Loucy (cell line): ENCODE measurements around the gene AGPAT1.

Source experiments
- H2AFZ ChIP-seq: fragments of 200-600 bp; sonication (generic); 2 replicates; pipeline ENCODE4 v1.6.0; 2016; ENCODE audit warnings: antibody characterized with exemption, mild to moderate bottlenecking, low read length, moderate library complexity
- H3F3A ChIP-seq: fragments of 200-600 bp; 2 replicates; pipeline ENCODE4 v1.6.0; 2016; ENCODE audit warnings: antibody characterized with exemption, low read depth, mild to moderate bottlenecking
- H3K27me3 ChIP-seq: fragments of 200-600 bp; sonication (generic); 2 replicates; pipeline ENCODE4 v1.6.1; 2014; ENCODE audit warnings: low read length, mild to moderate bottlenecking; ENCODE audit not compliant: insufficient read depth, poor library complexity, severe bottlenecking
- H3K36me3 ChIP-seq: fragments of 200-600 bp; sonication (generic); 2 replicates; pipeline ENCODE4 v1.6.1; 2016; ENCODE audit warnings: low read length; ENCODE audit not compliant: insufficient read depth
- H3K4me1 ChIP-seq: fragments of 200-600 bp; sonication (generic); 2 replicates; pipeline ENCODE4 v1.5.1; 2014; ENCODE audit warnings: low read length, mild to moderate bottlenecking; ENCODE audit not compliant: insufficient read depth, poor library complexity, severe bottlenecking
- H3K4me2 ChIP-seq: fragments of 200-600 bp; sonication (generic); 2 replicates; pipeline ENCODE4 v1.6.0; 2014; ENCODE audit warnings: antibody characterized with exemption, low read length, low read depth, mild to moderate bottlenecking; ENCODE audit not compliant: poor library complexity, severe bottlenecking
- H3K4me3 ChIP-seq: fragments of 200-600 bp; sonication (generic); 2 replicates; pipeline ENCODE4 v1.5.1; 2014; ENCODE audit warnings: low read length, mild to moderate bottlenecking, mixed read lengths; ENCODE audit not compliant: poor library complexity, severe bottlenecking
- H3K79me2 ChIP-seq: fragments of 200-600 bp; sonication (generic); 2 replicates; pipeline ENCODE4 v1.6.1; 2014; ENCODE audit warnings: low read length; ENCODE audit not compliant: insufficient read depth
- H3K9ac ChIP-seq: fragments of 200-600 bp; sonication (generic); 2 replicates; pipeline ENCODE4 v1.6.0; 2014; ENCODE audit warnings: mild to moderate bottlenecking, low read depth, low read length, moderate library complexity; ENCODE audit not compliant: poor library complexity, severe bottlenecking
- H3K9me2 ChIP-seq: fragments of 200-600 bp; sonication (generic); replicated peaks from 2 replicates; pipeline ENCODE4 v1.6.1; 2016; ENCODE audit warnings: low read depth, low read length, mixed read lengths
- H3K9me3 ChIP-seq: fragments of 200-600 bp; sonication (generic); 2 replicates; pipeline ENCODE4 v1.6.1; 2014; ENCODE audit warnings: mild to moderate bottlenecking, antibody characterized with exemption, low read length, low read depth; ENCODE audit not compliant: insufficient read depth
- H4K20me1 ChIP-seq: fragments of 200-600 bp; sonication (generic); 2 replicates; pipeline ENCODE4 v1.6.0; 2014; ENCODE audit warnings: antibody characterized with exemption, low read length, mild to moderate bottlenecking; ENCODE audit not compliant: insufficient read depth, poor library complexity, severe bottlenecking
- CTCF ChIP-seq: fragments of 200-600 bp; sonication (generic); conservative IDR thresholded peaks from 2 replicates; pipeline ENCODE4 v1.5.1; 2014; ENCODE audit warnings: mild to moderate bottlenecking, antibody characterized with exemption, low read length
- EZH2phosphoT487 ChIP-seq: fragments of 200-600 bp; IDR thresholded peaks from 2 replicates; pipeline ENCODE4 v1.6.1; 2018; ENCODE audit warnings: antibody characterized with exemption, mild to moderate bottlenecking, moderate library complexity, borderline replicate concordance

Gene AGPAT1

GRCh38 chr6:32149092-32149755 lies 26.7 kb downstream of the AGPAT1 start:
- Histone ChIP-seq H3K4me2 (no peak overlapping the region), H3K4me1 (peaks cover 8% of the 10 kb centered on the region), H4K20me1 (no peaks in the 10 kb centered on the region), H3K4me3 (no peak overlapping the region), H3F3A (no peaks in the 10 kb centered on the region), H3K79me2 (no peaks in the 10 kb centered on the region), H3K9me2 (no peaks in the 10 kb centered on the region), H3K9me3 (no peaks in the 10 kb centered on the region), H3K27me3 (no peaks in the 10 kb centered on the region), H3K9ac (no peak overlapping the region), H3K36me3 (no peaks in the 10 kb centered on the region), H2AFZ (no peak overlapping the region)
- no peak for TF ChIP-seq EZH2phosphoT487

GRCh38 chr6:32148289-32149091 lies 27.4 kb downstream of the AGPAT1 start:
- Histone ChIP-seq H3K4me1 (peaks cover 6% of the 10 kb centered on the region), H2AFZ (no peak overlapping the region), H3K9ac (no peak overlapping the region), H3K4me3 (no peak overlapping the region), H3K79me2 (no peaks in the 10 kb centered on the region), H3K9me3 (no peaks in the 10 kb centered on the region), H4K20me1 (no peaks in the 10 kb centered on the region), H3K27me3 (no peaks in the 10 kb centered on the region), H3K9me2 (no peaks in the 10 kb centered on the region), H3F3A (no peaks in the 10 kb centered on the region), H3K36me3 (no peaks in the 10 kb centered on the region), H3K4me2 (no peak overlapping the region)
- TF ChIP-seq CTCF (no peak), EZH2phosphoT487 (no peak)

- TF ChIP-seq EZH2phosphoT487 = no peak
- TF ChIP-seq CTCF = peak; percentile 27; the same call in 1 of the 2 replicates
- Histone ChIP-seq H2AFZ (no peak overlapping the region), H3K9ac (no peak overlapping the region), H3K9me3 (no peaks in the 10 kb centered on the region), H3K79me2 (no peaks in the 10 kb centered on the region), H3K4me3 (no peak overlapping the region), H4K20me1 (no peaks in the 10 kb centered on the region), H3K9me2 (no peaks in the 10 kb centered on the region), H3K36me3 (no peaks in the 10 kb centered on the region), H3F3A (no peaks in the 10 kb centered on the region), H3K4me1 (no peaks in the 10 kb centered on the region), H3K27me3 (no peaks in the 10 kb centered on the region), H3K4me2 (no peak overlapping the region)
Observed at GRCh38 chr6:32147401-32148132, 28.3 kb downstream of the AGPAT1 start.
